HG02571 (cell line): ENCODE results near the gene MINDY4B.
"Not testable (repeated sequence)": the region's sequence is repeated elsewhere in the genome, so short reads cannot be mapped to it uniquely, and the experiment has no call there.

ENCODE experiments used
- ATAC-seq: cut with Tn5 transposase; IDR thresholded peaks from one replicate; pipeline ENCODE4 v1.9.1; 2021; ENCODE audit warnings: mild to moderate bottlenecking, moderate library complexity; ENCODE audit not compliant: unreplicated experiment

MINDY4B gene

DNA sequence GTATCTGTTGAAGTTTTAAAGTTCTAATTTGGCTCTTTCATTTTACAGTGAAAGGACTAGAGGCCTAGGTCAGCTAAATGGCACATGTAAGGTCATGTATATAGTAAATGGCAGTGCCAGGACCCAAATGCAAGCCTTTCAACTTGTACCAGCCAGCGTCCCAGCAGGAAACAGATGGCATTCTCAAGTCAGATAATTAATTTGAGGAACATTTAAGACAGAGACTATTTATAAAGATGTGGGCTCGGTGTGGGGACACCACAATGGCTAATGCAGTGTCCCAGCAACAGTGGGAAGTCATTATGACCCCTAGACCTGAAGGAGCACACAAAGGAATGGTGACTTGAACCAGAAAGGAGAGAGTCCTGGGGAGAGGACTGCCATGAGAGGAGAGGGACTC lies 6.1 kb downstream of the MINDY4B start:
- no peak for ATAC-seq

GRCh38 chr3:150898046-150898754 lies 7.0 kb downstream of the MINDY4B start:
- ATAC-seq, result no peak

DNA sequence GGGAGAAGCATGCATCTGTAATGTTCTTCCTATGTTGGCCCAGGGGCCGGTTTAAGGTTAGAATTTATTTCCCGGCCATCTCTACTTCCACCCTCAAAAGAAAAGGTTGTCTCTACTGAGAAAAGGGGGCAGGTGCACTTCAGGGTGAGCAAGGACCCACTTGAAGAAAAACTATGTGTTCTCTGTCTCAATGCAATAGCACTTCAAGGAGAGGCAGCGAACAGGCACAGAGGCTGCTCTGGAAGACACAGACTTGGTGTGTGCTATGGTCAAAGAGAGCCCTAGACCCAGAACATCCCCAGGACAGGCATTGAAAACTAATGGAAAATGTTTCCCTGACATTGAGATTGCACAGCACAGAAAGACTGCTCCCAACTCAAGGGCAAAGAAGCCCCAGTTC lies 7.6 kb downstream of the MINDY4B start:
- no peak for ATAC-seq

DNA sequence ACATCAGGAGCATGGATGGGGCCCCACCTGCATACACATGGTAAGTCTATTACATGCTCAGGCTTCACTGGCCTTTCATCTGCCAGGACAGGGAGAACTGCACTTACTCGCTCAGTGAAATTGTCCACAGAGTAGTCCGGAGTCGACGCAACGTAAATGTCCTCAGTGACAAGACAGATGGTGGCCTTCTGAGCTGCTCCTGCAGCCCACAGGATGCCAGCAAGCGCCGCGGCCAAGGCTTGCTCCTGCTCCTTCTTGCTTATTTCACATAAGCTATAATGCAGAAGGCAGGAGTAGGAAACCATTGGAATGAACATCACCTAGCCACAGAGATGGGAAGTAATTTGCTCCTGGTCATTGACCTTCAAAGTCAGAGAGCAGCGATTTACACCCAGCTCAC lies 14.4 kb downstream of the MINDY4B start:
- ATAC-seq, result no peak

DNA sequence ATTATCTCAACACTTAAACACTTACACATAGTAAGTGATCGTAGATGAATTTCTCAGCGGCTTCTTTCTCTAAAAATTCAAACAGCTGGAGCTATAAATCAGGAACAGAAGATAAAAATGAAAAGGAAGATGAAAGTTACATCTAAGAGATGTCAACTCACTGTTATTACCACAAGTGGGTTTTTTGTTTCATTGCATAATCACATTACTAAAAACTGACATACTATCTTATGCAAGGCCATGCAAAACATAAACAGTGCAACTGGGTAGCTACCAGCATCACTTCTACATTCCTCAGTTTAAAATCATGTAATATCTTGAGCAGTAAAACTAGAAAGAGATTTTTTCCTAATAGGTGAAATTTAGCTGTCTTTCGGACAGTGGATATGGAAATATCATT lies 14.9 kb downstream of the MINDY4B start:
- ATAC-seq, result no peak

DNA sequence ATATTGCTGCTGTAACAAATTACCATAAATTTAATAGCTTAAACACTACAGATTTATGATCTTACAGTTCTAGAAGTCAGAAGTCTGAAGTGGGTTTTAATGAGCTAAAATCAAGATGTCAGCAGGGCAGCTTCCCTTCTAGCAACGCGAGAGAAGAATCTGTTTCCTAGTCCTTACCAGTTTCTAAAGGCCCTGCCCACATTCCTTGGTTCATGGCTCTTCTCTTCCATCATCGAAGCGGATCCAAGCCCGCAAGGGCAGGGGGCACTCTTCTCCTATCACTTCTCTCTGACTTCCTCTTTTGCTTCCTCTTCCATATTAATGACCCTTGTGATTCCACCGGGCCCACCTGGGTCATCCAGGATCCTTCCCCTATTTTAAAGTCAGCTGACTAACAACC lies 16.1 kb downstream of the MINDY4B start:
- no peak for ATAC-seq

DNA sequence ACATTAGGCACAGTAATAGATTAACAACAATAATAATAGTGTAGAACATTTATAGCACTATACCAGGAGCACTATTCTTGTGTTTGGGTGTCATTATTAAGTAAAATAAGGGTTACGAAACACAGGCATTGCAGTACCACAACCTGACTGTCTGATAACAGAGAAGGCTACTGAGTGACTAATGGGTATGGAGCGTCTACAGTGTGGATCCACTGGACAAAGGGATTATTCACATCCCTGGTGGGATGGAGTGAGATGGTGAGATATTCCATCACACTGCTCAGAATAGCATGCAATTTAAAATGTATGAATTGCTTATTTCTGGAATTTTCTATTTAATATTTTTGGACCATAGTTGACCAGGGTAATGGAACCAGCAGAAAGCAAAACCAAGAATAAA lies 18.2 kb downstream of the MINDY4B start:
- no peak for ATAC-seq

- no peak for ATAC-seq
These were observed 19.7 kb downstream of the MINDY4B start for GRCh38 chr3:150885535-150885934.

- ATAC-seq, result no peak
These were observed 26.2 kb downstream of the MINDY4B start for GRCh38 chr3:150878996-150879575.

DNA sequence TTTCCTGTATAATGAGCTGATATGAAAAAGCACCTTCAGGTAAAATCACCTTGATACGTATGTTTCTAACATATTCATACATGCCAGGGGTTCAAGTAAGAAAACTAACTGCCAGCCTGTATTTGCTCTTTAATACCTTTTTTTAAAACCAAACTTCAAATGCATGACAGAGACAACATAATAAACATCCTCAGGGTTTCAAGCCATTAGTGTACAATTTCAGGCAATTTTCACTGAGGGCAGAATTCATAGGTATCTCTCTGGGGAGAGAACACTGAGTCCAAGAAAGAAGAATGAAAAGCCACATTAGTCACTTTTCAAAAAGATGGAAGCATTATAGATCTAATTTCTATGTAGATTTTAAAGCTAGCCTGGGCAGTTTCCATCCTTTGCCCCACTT lies 26.9 kb downstream of the MINDY4B start:
- no peak for ATAC-seq

GRCh38 chr3:150877303-150877702 lies 27.9 kb downstream of the MINDY4B start:
- ATAC-seq, result no peak

DNA sequence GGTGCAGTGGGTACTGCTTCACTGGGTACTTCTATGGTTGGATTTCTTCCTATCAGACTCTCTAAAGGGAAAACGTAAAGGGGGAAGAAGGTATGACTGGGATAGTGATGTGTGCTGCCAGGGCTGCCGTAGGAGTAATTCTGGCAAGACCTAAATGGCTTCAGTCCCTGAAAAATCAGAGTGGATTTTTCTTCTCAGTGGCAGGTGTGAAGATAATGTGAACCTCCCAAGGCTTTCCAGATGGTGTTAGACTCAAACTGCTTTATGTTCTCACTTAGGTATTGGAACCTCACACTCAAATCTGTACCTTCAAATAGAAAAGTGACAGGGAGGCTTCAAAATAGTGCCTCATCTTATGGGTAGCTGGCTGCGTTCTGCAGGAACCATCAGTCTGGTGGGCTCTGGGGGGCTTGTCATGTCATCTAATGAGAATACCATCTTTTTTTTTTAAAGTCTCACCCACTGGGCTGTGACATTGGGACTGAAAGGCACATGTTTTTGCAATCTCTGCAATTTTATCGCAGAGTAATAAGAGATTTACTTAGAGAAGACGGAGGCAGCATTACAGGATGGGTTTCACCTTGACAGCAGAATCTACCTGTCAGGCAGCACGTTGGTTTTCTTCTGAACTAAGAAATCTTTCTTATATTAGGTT lies 28.5 kb downstream of the MINDY4B start:
- ATAC-seq, result no peak

DNA sequence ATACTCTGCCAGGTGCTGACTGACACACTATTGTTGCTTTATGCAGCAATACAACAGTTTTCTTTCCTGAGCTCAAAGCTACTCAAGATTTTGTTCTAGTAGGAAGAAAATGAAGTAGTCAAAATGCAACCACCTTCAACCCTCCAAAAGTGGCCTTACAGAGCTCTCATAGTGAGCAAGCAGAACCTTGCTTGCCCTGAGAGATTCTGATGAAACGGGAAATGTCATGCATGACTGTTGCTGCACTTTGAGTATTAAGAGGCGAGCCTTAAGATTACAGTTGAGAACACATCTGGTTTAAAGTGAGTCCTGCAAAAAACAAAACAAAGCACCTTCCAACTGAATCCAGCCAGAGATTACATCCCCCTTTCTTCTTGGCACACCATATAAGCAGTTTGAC lies 29.7 kb downstream of the MINDY4B start:
- no peak for ATAC-seq

GRCh38 chr3:150874666-150875219 lies 30.5 kb downstream of the MINDY4B start:
- no peak for ATAC-seq

DNA sequence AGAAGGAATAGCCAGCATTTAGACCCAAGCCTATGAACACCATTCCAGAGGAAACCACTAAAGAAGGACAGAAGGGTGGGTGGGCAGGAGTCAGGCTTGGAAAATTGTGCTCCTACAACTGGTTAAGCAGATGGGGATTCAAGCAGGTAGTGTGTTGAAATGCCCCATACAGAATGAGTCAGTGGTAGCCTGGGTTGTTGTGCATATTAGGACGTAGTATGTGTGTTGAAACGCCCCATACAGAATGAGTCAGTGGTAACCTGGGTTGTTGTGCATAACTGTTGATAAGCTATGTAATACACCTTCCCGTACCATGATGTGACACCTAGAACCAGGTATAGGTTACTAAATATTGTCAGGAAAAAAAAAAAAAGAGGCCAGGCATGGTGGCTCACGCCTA lies 34.0 kb downstream of the MINDY4B start:
- ATAC-seq, result no peak

DNA sequence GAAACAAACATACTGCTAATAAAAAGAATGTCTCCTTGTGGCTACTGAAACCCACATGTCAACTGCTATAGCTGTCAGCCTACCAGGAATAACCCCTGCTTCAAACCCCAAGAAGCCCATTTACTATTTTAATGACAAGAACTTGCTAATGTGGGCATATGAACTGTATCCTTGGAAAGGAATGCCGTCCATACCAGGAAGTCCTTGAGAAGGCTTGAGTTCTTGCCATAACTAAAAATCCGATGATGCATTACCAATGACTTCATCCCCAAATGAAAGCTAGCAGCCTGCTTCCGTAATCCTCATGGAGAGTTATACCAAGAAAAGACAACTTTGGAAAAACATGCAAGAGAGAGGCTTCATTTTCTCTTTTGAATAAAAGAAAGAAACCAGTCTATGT lies 34.8 kb downstream of the MINDY4B start:
- no peak for ATAC-seq

DNA sequence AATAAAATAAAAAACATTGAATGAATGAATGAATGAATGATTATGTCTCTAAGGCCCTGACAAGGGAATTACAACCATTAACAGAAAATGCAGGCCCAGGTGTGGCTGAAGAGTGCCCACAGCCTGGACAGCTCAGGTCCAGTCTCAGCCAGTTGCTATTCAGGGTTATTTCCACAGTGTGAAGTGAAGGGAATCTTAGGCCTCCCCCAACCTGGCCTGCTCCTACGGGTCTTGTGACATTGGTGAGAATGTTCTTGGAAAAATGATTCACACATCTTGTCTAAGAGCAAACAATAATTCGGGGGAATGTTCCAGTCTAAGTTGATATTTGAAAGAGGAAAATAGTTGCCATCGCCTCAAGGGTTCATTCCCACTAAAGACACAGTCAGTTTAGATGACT lies 37.0 kb downstream of the MINDY4B start:
- no peak for ATAC-seq

DNA sequence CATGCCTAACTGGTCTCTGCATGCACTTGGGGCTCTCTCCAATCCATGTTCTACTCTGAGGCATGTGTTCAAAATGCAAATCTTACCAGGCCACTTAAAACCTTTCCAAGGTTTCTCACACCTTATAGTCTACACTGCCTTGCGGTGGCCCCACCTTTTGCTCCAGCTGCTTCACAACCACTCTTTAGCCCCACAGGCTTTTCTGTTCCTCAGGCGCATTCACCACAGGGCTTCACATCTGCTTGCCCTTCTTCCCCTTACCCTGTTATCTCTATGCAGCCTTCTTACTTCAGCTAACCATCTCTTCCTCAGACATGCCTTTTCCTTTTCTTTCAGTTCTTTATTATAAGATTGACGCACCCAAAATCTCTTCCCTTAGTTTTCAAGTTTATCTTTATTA lies 37.8 kb downstream of the MINDY4B start:
- ATAC-seq, result no peak

- not testable (repeated sequence) for ATAC-seq
These were observed 41.3 kb downstream of the MINDY4B start for GRCh38 chr3:150863921-150864320.

- ATAC-seq, result no peak
These were observed 43.4 kb downstream of the MINDY4B start for GRCh38 chr3:150861851-150862250.

DNA sequence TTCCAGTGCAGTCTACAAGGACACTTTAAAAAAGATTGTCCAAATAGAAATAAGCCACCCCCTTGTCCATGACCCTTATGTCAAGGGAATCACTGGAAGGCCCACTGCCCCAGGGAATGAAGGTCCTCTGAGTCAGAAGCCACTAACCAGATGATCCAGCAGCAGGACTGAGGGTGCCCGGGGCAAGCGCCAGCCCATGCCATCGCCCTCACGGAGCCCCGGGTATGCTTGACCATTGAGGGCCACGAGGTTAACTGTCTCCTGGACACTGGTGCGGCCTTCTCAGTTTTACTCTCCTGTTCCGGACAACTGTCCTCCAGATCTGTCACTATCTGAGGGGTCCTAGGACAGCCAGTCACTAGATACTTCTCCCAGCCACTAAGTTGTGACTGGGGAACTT lies 47.3 kb downstream of the MINDY4B start:
- not testable (repeated sequence) for ATAC-seq

GRCh38 chr3:150850191-150850590 lies 55.0 kb downstream of the MINDY4B start:
- ATAC-seq, result no peak
